Vagina (tissue), 2 donors: ENCODE measurements around the gene CSNK1G3. TPM values are rescaled to one million over a fixed set of nuclear protein-coding genes. Genes with fewer than 3 reads are reported as not detected.
"Not testable (repeated sequence)": the region's sequence is repeated elsewhere in the genome, so short reads cannot be mapped to it uniquely, and the experiment has no call there.

Experiments
- DNase-seq, 2 donors: peaks; one replicate each; pipeline ENCODE4 v3.0.0-alpha.2; 2017; ENCODE audit errors: extremely low spot score in 2 of 2
- H3K27ac ChIP-seq: fragments of 200-600 bp; sonication (generic); one replicate; pipeline ENCODE4 v1.5.1; 2019
- H3K27me3 ChIP-seq: fragments of 200-600 bp; sonication (generic); one replicate; pipeline ENCODE4 v1.5.1; 2019
- H3K36me3 ChIP-seq, 2 donors: fragments of 200-600 bp; sonication (generic); one replicate each; pipeline ENCODE4 v1.5.1; 2017 to 2019
- H3K4me1 ChIP-seq: fragments of 200-600 bp; sonication (generic); one replicate; pipeline ENCODE4 v1.5.1; 2019
- H3K4me3 ChIP-seq, 2 donors: fragments of 200-600 bp; sonication (generic); 1 replicate in 1 of 2; 2 replicates in 1 of 2; pipeline ENCODE4 v1.5.1; 2016 to 2019
- H3K9me3 ChIP-seq: fragments of 200-600 bp; sonication (generic); one replicate; pipeline ENCODE4 v1.5.1; 2019
- POLR2A ChIP-seq, 2 donors: fragments of 450-650 bp; IDR thresholded peaks; one replicate each; pipeline ENCODE4 v1.6.1; 2017; ENCODE audit warnings: antibody characterized with exemption in 2 of 2, mild to moderate bottlenecking in 2 of 2, moderate library complexity in 2 of 2
- POLR2AphosphoS5 ChIP-seq, 2 donors: sonication (generic); formaldehyde crosslinking; IDR thresholded peaks; one replicate each; pipeline ENCODE4 v1.9.0; 2017; ENCODE audit warnings: antibody characterized with exemption in 2 of 2, mild to moderate bottlenecking in 2 of 2, low read depth in 1 of 2; ENCODE audit not compliant: insufficient read depth in 1 of 2
- intact Hi-C: fragments of 100-400 bp; cut with DNase I; formaldehyde crosslinking; loops from one replicate; pipeline ENCODE4 v1.15.1; 2023
- total RNA-seq: library from RNA; depleted of rRNA; stranded (reverse); fragments of >200 nt; gene quantifications from one replicate; pipeline ENCODE4 v1.2.3, GENCODE V29; 2016
- TF ChIP-seq, protein P1 (sequence below), 3 experiments: fragments of 450-650 bp in 2 of 3; fragments of 200-600 bp in 1 of 3; sonication (generic) in 1 of 3; IDR thresholded peaks; one replicate each; pipeline ENCODE4 v1.5.1; 2017 to 2019; ENCODE audit warnings: antibody characterized with exemption in 3 of 3, mild to moderate bottlenecking in 2 of 3, moderate library complexity in 2 of 3

The CSNK1G3 gene
- 34.4 TPM for total RNA-seq

DNA sequence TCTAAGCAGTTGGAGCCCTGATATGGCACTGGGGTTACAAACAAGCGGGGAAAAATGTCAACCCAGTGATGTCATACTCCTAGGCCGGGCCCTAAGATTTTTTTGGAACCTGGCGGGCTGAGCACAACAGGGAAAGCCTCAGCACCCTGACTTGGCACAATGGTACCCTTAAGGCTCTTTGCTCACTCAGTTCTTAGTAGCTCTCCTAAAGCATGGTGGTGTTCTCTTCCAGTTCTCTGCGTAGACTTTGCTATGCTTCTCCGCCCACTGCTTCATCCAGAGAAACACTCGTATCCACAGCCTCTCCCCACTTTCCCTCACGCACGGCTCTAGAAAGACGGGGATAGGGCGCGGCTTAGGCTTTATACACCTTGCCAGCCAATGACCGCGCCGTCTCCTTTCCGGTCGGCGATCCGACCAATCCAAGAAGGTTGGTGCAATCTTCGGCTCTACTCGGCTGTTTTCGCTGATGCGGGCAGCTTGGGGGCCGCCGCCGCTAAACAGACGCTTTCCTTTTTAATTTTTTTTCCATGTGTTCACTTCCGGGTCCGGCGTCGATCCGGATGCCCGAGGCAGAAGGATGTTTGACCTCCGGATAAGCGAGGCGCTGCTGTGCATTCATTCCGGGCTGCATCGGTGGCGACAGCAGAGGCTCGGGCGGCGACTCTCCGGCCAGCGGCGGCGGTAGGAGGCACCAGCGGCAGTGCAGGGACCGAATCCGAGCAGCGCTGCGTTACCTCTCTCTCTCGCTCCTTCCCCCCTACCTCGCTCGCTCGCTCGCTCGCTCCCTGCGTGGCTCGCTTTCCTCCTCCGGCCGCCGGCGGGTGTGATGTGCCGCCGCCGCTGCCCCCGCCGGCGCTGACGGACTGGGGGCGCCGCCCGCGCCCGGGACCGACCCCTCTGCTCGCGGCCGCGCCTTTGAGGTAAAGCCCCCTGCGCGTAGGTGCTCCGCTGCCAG lies at the start of gene CSNK1G3:
Gene CSNK1G3, plus strand, starts transcription at position 530 of the 958 bp plus-strand sequence. CDS start 33,487 bp downstream, outside the sequence.
- Histone ChIP-seq H3K4me1 (peaks cover 13% of the 10 kb centered on the region), H3K27me3 (no peaks in the 10 kb centered on the region), H3K9me3 (no peaks in the 10 kb centered on the region), H3K27ac (peak within 1 kb of the TSS; percentile 92), H3K36me3 (no peaks in the 10 kb centered on the region), H3K4me3 (peak within 1 kb of the TSS; percentile 81 to 85)
- intact Hi-C loops = loop anchor here (5.0 kb wide), 1 partner anchor 90 kb away; the partner anchor contains the start of gene CEP120
- DNase-seq = peak in 1 of 2 donors; percentile 99
- TF ChIP-seq POLR2A (IDR thresholded peaks at IDR 0.05) (peak in 1 of 2 donors; percentile 80), POLR2AphosphoS5 (IDR thresholded peaks at IDR 0.05; ENCODE audit: insufficient read depth in 1 of 2, low read depth in 1 of 2) (peak; percentile 95 to 96)
- TF ChIP-seq, protein P1, sequence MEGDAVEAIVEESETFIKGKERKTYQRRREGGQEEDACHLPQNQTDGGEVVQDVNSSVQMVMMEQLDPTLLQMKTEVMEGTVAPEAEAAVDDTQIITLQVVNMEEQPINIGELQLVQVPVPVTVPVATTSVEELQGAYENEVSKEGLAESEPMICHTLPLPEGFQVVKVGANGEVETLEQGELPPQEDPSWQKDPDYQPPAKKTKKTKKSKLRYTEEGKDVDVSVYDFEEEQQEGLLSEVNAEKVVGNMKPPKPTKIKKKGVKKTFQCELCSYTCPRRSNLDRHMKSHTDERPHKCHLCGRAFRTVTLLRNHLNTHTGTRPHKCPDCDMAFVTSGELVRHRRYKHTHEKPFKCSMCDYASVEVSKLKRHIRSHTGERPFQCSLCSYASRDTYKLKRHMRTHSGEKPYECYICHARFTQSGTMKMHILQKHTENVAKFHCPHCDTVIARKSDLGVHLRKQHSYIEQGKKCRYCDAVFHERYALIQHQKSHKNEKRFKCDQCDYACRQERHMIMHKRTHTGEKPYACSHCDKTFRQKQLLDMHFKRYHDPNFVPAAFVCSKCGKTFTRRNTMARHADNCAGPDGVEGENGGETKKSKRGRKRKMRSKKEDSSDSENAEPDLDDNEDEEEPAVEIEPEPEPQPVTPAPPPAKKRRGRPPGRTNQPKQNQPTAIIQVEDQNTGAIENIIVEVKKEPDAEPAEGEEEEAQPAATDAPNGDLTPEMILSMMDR (IDR thresholded peaks at IDR 0.05) = no peak

- H3K27me3 ChIP-seq, H3K9me3 ChIP-seq, DNase-seq, H3K4me1 ChIP-seq, H3K27ac ChIP-seq, H3K4me3 ChIP-seq, intact Hi-C loops, H3K36me3 ChIP-seq: not testable (repeated sequence)
Measured at GRCh38 chr5:123466839-123467238, 45.1 kb upstream of the CSNK1G3 start.

DNA sequence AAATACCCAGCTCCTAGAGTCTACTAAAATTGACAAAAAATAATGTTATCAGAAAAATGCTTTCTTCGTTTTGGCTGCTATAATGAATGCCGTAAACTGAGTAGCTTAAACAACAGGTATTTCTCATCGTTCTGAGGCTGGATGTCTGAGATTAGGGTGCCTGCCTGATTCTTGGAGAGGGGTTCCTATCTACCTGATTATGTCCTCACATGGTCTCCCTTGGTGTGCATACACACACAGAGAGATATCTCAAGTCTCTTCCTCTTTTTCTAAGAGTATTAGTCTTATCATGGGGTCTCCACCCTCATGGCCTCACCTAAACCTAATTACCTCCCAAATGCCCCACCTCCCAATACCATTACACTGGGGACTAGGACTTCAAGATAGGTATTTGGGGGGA lies 40.6 kb upstream of the CSNK1G3 start:
- H3K9me3 ChIP-seq = no peaks in the 10 kb centered on the region
- H3K4me1 ChIP-seq = no peaks in the 10 kb centered on the region
- no peak for DNase-seq
- no peak overlapping the region for H3K27ac ChIP-seq
- no peaks in the 10 kb centered on the region for H3K27me3 ChIP-seq
- TF ChIP-seq, protein P1 (IDR thresholded peaks at IDR 0.05) = no peak
- no peaks in the 10 kb centered on the region for H3K36me3 ChIP-seq
- H3K4me3 ChIP-seq = no peak overlapping the region
- intact Hi-C loops = no loop called here

GRCh38 chr5:123472150-123472924 lies 39.6 kb upstream of the CSNK1G3 start:
- H3K36me3 ChIP-seq = no peaks in the 10 kb centered on the region
- DNase-seq = no peak
- no peak overlapping the region for H3K4me3 ChIP-seq
- no peaks in the 10 kb centered on the region for H3K9me3 ChIP-seq
- no peaks in the 10 kb centered on the region for H3K4me1 ChIP-seq
- TF ChIP-seq POLR2AphosphoS5 (IDR thresholded peaks at IDR 0.05; ENCODE audit: insufficient read depth in 1 of 2, low read depth in 1 of 2) = no peak
- TF ChIP-seq, protein P1 (IDR thresholded peaks at IDR 0.05) = no peak
- TF ChIP-seq POLR2A (IDR thresholded peaks at IDR 0.05) = no peak
- H3K27ac ChIP-seq = no peak overlapping the region
- intact Hi-C loops = no loop called here
- H3K27me3 ChIP-seq = no peaks in the 10 kb centered on the region

DNA sequence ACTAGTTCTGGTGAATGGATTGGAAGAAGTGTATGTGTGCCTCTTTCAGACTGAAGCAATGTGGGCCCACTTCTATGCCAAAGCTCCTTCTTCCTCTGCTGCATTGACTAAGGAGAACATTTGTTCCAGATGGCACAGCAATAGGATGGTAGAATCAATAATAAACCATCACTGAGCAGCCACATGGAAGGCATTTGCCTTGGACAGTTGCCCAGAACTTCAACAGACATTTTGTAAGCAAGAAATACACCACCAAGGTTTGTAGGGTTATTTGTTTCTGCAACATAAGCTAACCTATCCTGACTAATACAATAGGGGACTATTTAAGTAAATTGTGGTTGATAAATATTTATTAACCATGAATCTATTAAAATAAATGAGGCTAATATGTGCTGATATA lies 37.7 kb upstream of the CSNK1G3 start:
- intact Hi-C loops = no loop called here
- no peaks in the 10 kb centered on the region for H3K27me3 ChIP-seq
- DNase-seq = no peak
- no peaks in the 10 kb centered on the region for H3K9me3 ChIP-seq
- H3K36me3 ChIP-seq = no peaks in the 10 kb centered on the region
- no peak overlapping the region for H3K4me3 ChIP-seq
- no peak overlapping the region for H3K27ac ChIP-seq
- no peaks in the 10 kb centered on the region for H3K4me1 ChIP-seq
- TF ChIP-seq, protein P1 (IDR thresholded peaks at IDR 0.05) = no peak
- TF ChIP-seq POLR2AphosphoS5 (IDR thresholded peaks at IDR 0.05; ENCODE audit: insufficient read depth in 1 of 2, low read depth in 1 of 2) = no peak
- TF ChIP-seq POLR2A (IDR thresholded peaks at IDR 0.05) = no peak
